NB4 (cell line): ENCODE data around the gene PDLIM7.

ENCODE experiments used
- DNase-seq: peaks from one replicate; pipeline ENCODE4 v3.0.0; 2010; ENCODE audit warnings: low read depth
- H3K4me3 ChIP-seq: one replicate; pipeline ENCODE4 v1.5.1; 2011; ENCODE audit warnings: mild to moderate bottlenecking, low read depth, low read length, moderate library complexity
- MYC ChIP-seq: IDR thresholded peaks from 2 replicates; pipeline ENCODE4 v1.6.1; 2011; ENCODE audit warnings: low read depth, low read length
- POLR2A ChIP-seq: IDR thresholded peaks from 2 replicates; pipeline ENCODE4 v1.6.1; 2011; ENCODE audit warnings: mild to moderate bottlenecking; ENCODE audit not compliant: insufficient read length; ENCODE audit errors: extremely low read depth
- TF ChIP-seq, protein P1 (sequence below): IDR thresholded peaks from one replicate; pipeline ENCODE4 v1.5.1; 2012; ENCODE audit warnings: low read depth, low read length
- TF ChIP-seq, protein P2 (sequence below): IDR thresholded peaks from 2 replicates; pipeline ENCODE4 v1.6.1; 2011; ENCODE audit warnings: low read depth, low read length

PDLIM7 gene

DNA sequence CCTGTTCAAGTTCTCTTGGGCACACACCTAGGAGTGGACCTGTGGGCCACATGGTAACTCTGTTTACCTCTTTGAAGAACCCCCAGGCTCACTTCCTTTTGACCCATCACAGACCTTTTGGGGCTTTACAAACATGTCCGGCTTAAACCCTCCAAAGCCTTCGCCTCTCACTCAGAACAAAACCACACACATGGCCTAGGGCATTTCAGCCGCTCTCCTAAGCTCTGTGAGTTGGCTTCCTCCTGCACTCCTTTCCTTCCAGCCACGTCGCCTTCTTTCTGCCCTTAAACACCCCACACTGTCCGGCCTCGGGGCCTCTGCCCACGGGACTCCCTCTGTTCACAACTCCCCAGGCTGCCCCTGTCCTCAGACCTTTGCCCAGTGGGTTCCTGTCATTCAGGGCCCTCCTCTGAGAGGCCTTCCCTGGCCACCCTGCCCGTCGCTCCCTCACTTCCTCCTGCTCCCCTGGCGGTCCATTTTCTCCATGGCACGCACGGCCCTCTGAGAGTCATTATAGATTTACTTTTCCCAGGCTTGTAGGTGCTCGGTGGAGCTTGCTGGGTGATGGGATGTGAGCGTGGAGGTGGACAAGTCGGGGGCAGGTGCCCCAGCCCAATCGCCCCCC lies 10.3 kb upstream of the PDLIM7 start:
- H3K4me3 ChIP-seq = peak overlapping the region; percentile 82
- DNase-seq = peak; percentile 63
- no peak for TF ChIP-seq MYC
- TF ChIP-seq, protein P1, sequence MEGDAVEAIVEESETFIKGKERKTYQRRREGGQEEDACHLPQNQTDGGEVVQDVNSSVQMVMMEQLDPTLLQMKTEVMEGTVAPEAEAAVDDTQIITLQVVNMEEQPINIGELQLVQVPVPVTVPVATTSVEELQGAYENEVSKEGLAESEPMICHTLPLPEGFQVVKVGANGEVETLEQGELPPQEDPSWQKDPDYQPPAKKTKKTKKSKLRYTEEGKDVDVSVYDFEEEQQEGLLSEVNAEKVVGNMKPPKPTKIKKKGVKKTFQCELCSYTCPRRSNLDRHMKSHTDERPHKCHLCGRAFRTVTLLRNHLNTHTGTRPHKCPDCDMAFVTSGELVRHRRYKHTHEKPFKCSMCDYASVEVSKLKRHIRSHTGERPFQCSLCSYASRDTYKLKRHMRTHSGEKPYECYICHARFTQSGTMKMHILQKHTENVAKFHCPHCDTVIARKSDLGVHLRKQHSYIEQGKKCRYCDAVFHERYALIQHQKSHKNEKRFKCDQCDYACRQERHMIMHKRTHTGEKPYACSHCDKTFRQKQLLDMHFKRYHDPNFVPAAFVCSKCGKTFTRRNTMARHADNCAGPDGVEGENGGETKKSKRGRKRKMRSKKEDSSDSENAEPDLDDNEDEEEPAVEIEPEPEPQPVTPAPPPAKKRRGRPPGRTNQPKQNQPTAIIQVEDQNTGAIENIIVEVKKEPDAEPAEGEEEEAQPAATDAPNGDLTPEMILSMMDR = no peak
- no peak for TF ChIP-seq POLR2A
- TF ChIP-seq, protein P2, sequence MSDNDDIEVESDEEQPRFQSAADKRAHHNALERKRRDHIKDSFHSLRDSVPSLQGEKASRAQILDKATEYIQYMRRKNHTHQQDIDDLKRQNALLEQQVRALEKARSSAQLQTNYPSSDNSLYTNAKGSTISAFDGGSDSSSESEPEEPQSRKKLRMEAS = no peak

DNA sequence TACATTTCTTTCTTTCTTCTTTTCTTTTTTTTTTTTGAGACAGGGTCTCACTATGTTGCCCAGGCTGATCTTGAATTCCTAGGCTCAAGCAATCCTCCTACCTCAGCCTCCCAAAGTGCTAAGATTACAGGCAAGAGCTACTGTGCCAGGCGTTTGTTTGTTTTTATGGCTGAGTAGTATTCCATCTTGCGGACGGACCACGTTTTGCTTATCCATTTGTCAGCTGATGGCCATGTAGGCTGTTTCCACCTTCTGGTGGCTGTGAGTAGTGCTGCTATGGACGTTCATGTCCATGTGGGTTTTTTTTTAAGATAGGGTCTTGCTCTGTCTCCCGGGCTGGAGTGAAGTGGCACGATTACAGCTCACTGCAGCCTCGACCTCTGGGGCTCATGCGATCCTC lies 9.8 kb upstream of the PDLIM7 start:
- peak; percentile 67 for DNase-seq
- peak overlapping the region; percentile 82 for H3K4me3 ChIP-seq
- TF ChIP-seq MYC (no peak), POLR2A (no peak)
- TF ChIP-seq, protein P2 = no peak
- TF ChIP-seq, protein P1 = peak; percentile 50

DNA sequence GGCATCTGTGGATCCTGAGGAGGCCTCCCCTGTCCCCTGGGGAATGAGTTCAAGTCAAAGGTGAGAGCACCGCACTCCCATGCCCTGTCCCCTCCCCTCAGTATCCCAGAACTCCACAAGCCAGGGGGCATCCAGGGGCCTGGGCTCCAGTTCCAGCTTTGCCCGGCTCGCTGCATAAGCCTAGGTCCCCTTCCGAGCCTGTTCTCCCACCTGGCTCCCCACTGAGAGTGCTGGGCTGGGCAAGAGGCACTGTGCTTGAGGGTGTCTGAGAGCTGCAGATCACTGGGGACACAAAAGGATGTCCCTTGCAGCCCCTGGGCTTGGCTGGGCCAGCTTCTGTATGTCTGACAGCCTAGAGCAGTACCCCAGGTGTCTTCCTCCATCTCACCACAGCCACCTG lies 7.7 kb upstream of the PDLIM7 start:
- TF ChIP-seq MYC = no peak
- TF ChIP-seq, protein P1 = no peak
- TF ChIP-seq, protein P2 = no peak
- no peak for TF ChIP-seq POLR2A
- DNase-seq = no peak
- H3K4me3 ChIP-seq = no peak overlapping the region

DNA sequence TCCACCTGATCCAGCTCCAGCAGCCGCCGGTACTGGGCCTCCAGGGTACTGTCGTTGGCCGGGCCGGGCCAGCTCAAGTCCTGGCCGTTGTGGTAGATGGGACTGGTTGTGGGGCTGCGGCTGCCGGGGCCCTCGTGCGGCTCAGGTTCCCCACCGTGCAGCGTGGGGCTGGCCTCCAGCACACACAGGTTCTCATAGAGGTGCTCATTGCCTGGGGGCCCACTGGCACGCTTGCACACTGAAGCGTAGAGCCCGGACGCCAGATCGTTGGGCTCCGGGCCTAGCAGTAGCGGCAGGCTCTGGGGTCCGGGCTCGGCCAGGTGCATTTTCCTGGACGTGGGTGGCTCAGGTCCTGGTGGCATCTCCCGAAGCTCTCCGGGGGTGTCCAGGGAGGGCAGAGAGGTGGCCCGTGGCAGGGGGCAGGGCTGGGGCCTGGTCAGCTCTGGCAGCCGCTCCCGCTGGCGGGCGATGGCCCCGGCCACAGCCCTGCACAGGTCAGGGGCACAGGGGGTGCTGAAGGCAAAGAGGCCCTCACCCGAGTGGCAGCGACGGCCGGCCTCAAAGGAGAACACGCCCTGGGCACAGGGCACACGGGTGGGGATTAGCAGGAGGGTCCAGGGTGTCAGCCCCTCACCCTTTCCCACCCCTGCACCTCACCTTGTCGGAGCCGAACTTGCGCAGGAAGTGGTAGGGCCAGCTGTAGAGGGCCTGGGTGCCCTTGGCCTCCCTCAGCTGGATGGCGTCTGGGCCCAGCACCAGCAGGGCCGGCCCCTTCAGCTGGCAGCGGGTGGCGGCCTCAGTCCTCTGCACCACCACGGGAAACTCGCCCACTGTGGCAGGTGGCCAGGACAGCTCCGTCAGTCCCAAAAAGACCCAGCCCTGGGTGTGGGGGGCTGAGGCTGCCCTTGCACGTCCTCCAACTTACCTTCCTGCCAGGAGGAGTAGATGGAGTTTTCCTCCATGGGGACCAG lies 7.0 kb upstream of the PDLIM7 start:
- H3K4me3 ChIP-seq = no peak overlapping the region
- no peak for DNase-seq
- TF ChIP-seq, protein P2 = no peak
- TF ChIP-seq POLR2A (no peak), MYC (no peak)
- TF ChIP-seq, protein P1 = no peak

DNA sequence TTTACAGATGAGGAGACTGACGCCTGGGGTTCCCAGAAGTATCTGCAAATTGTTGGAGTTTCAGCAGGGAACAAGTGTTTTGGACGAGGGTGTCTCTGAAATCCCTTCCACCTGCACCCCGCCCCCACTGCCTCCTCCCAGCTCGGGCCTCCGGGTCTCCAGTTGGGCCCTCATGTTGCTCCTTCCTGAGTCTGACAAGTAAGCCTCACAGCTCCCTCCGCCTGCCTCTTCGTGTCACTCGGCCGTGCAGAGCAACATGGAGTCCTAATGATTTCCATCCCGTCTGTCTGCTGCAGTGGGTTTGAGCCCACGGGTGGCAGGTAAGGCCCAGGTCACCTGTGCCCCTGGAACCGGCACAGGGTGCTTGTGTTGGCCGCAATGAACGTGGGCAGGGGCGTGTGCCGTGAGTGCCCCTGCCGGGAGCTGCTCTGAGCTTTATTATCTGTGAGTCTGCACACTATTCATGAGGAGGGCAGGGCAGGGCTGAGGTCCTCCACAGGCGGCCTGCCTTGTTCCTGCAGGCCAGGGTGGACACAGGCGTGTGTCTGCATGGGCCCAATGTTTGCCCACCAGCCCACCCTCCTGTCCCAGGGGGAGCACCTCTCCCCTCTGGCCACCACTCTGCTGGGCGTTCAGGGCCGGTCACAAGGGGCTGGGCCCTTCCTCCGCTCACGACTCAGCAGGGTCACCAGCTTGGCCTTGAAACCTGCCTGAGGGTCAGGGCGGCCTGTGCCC lies 6.1 kb upstream of the PDLIM7 start:
- TF ChIP-seq POLR2A = peak; percentile 11
- no peak for TF ChIP-seq MYC
- no peak overlapping the region for H3K4me3 ChIP-seq
- no peak for DNase-seq

DNA sequence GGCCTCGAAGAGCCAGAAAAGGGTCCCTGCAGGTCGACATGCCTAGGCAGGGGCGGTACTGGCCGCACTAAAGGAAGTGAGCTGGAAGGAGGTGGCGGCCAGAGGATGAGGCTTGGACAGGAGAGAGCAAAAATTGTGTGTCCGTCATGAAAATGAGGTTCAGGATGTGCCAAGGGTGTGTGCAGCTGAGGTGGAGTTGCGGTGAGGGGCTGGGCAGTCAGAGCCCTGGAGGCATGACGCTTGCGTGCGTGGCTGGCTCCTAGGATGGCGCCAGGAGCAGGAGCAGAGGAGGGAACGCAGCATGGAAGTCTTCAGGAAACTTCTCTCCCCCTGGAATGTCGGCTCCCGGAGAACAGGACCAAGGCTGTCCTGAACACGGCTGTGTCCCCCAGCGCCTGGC lies 5.5 kb upstream of the PDLIM7 start:
- TF ChIP-seq, protein P2 = no peak
- no peak for TF ChIP-seq POLR2A
- TF ChIP-seq, protein P1 = no peak
- no peak for TF ChIP-seq MYC
- no peak for DNase-seq
- H3K4me3 ChIP-seq = no peak overlapping the region
